ENCODE results near the gene PROSER3. TPM values are rescaled to one million over a fixed set of nuclear protein-coding genes. Genes with fewer than 3 reads are reported as not detected.

The PROSER3 gene
- total and polyA plus RNA-seq, 2 of the 13 experiments (the other 11 are each of a cell fraction or from before 2014, with no cell fraction given), result 5.1 to 5.7 TPM

DNA sequence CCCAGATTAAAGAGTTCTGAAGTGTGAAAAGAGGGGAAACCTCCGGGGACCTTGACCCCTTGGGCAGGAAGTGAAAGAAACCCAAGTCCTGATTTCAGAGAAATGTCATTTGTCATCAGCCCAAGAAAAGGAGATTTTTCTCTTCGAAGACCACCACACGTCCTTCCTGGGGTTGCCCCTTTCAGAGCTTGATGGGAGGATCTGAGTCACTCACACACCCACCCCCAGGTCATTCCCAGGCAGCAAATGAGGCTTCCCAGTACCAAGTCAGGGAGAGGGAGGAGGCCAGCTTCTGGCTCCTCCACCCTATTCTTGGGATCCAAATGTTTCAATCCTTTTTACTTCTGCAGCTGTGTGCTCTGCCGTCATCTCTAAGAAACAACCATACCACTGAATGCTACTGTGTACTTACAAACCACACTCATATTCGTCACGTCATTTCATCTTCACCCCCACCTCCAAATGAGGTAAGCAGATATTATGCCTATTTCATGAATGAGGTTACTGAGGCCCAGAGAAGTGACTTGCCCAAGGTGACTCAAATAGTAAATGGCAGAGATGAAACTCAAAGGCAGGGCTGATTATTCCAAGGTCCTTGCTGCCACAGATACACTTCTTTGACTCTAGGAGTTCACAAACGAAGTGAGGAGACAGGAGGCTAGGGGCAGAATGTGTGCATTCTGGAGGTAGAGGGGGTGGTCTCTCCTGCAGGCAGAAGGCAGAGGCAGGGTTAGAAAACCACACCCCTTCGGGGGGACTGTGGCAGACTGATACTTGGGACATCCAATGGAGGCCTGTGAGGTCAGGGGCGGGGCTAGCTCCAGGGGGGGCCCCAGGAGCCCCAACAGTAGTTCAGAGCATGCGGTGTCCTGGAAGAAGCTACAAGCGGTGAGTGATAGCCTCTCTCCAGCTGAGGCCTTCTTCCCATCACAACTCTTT, 45.1 kb upstream of the PROSER3 start (continued):
- TF ChIP-seq, protein P1, sequence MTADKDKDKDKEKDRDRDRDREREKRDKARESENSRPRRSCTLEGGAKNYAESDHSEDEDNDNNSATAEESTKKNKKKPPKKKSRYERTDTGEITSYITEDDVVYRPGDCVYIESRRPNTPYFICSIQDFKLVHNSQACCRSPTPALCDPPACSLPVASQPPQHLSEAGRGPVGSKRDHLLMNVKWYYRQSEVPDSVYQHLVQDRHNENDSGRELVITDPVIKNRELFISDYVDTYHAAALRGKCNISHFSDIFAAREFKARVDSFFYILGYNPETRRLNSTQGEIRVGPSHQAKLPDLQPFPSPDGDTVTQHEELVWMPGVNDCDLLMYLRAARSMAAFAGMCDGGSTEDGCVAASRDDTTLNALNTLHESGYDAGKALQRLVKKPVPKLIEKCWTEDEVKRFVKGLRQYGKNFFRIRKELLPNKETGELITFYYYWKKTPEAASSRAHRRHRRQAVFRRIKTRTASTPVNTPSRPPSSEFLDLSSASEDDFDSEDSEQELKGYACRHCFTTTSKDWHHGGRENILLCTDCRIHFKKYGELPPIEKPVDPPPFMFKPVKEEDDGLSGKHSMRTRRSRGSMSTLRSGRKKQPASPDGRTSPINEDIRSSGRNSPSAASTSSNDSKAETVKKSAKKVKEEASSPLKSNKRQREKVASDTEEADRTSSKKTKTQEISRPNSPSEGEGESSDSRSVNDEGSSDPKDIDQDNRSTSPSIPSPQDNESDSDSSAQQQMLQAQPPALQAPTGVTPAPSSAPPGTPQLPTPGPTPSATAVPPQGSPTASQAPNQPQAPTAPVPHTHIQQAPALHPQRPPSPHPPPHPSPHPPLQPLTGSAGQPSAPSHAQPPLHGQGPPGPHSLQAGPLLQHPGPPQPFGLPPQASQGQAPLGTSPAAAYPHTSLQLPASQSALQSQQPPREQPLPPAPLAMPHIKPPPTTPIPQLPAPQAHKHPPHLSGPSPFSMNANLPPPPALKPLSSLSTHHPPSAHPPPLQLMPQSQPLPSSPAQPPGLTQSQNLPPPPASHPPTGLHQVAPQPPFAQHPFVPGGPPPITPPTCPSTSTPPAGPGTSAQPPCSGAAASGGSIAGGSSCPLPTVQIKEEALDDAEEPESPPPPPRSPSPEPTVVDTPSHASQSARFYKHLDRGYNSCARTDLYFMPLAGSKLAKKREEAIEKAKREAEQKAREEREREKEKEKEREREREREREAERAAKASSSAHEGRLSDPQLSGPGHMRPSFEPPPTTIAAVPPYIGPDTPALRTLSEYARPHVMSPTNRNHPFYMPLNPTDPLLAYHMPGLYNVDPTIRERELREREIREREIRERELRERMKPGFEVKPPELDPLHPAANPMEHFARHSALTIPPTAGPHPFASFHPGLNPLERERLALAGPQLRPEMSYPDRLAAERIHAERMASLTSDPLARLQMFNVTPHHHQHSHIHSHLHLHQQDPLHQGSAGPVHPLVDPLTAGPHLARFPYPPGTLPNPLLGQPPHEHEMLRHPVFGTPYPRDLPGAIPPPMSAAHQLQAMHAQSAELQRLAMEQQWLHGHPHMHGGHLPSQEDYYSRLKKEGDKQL (CRISPR knock-in tag; IDR thresholded peaks at IDR 0.05; ENCODE audit: low read depth), result no peak
- no peak for TF ChIP-seq ZFP90 (CRISPR knock-in tag; IDR thresholded peaks at IDR 0.05; ENCODE audit: borderline replicate concordance)
- no peak for TF ChIP-seq ZNF121 (CRISPR knock-in tag; IDR thresholded peaks at IDR 0.05)
- no peak for TF ChIP-seq ZNF232 (CRISPR knock-in tag; IDR thresholded peaks at IDR 0.05; ENCODE audit: borderline replicate concordance)

DNA sequence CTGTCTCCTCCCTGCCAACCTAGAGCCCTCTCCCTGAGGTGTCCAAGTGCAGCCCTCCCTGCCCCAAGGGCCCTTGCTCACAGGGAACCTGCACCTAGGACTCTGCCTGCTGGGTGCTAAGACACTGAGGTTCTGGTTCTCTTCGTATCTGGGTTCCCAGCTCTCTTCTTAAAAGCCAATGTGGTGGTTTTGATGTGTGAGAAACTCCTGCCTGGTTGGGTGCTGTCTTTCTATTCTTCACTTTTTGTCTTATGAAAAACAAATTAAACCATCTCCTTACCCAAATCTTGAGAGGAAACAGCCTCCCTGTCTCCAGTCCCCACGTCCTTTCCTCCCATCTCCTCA, 44.5 kb upstream of the PROSER3 start:
- H3K79me2 ChIP-seq (ENCODE audit: insufficient read depth, low read length), result peaks cover 2% of the 10 kb centered on the region
- 68% methylated on average over 2 of the region's 2 CpGs for WGBS (ENCODE audit: low lambda C conversion rate)
- ChIA-PET CTCF (ENCODE audit: low intra/inter-chr PET ratio, low total read pairs) (interaction anchor here (7.0 kb wide), 1 partner anchor 19 kb away, joined by 201 read pairs; no protein-coding TSS in a partner anchor), POLR2A (interaction anchor here (5.0 kb wide), 1 partner anchor 11 kb away, joined by 23 read pairs; no protein-coding TSS in a partner anchor)
- peaks cover 24% of the 10 kb centered on the region for H3K4me1 ChIP-seq (ENCODE audit: insufficient read depth, low read length)
- no peaks in the 10 kb centered on the region; a peak in 1 of 5 replicates for H3K27me3 ChIP-seq (ENCODE audit: control insufficient read depth in 1 of 2, insufficient read depth in 2 of 2, low read length in 2 of 2)
- no peak overlapping the region for H3K9ac ChIP-seq (ENCODE audit: insufficient read depth, low read depth, low read length)
- FAIRE-seq (no peak), DNase-seq (ENCODE audit: low spot score) (no peak), ATAC-seq (no peak)
- H3K27ac ChIP-seq (ENCODE audit: extremely low read length, insufficient read depth, low read length), result no peak overlapping the region
- no peak overlapping the region for H3K4me3 ChIP-seq (replicated peaks in 1 of 3; ENCODE audit: insufficient read depth in 1 of 3, low read depth in 2 of 3, low read length in 3 of 3)
- no peak overlapping the region for H3K4me2 ChIP-seq (ENCODE audit: low read depth, low read length)
- no peaks in the 10 kb centered on the region for H3K36me3 ChIP-seq (replicated peaks in 1 of 2; ENCODE audit: control insufficient read depth in 1 of 2, insufficient read depth in 2 of 2, low read length in 2 of 2)
- intact Hi-C loops (cut with micrococcal nuclease; ENCODE audit: unreplicated experiment) (no loop called here), in situ Hi-C loops (cut with HindIII; ENCODE audit: extremely low pct_ligation_motif_present, low pct_unique_long_range_greater_than_20kb) (no loop called here)
- no peak overlapping the region for H2AFZ ChIP-seq (ENCODE audit: low read length)
- H4K20me1 ChIP-seq (ENCODE audit: insufficient read depth, low read length), result peaks cover 1% of the 10 kb centered on the region; the same call in 1 of the 2 replicates
- BruUV-seq (replicated peaks), result no TSS peak
- H3K9me3 ChIP-seq (ENCODE audit: low read length), result no peaks in the 10 kb centered on the region
- TF ChIP-seq NONO (IDR thresholded peaks at IDR 0.05), result no peak
- no peak for TF ChIP-seq NONO (CRISPR knock-in tag; conservative IDR thresholded peaks at IDR 0.05)
- TF ChIP-seq ZC3H13 (CRISPR knock-in tag; IDR thresholded peaks at IDR 0.05), result no peak
- TF ChIP-seq, protein P2, sequence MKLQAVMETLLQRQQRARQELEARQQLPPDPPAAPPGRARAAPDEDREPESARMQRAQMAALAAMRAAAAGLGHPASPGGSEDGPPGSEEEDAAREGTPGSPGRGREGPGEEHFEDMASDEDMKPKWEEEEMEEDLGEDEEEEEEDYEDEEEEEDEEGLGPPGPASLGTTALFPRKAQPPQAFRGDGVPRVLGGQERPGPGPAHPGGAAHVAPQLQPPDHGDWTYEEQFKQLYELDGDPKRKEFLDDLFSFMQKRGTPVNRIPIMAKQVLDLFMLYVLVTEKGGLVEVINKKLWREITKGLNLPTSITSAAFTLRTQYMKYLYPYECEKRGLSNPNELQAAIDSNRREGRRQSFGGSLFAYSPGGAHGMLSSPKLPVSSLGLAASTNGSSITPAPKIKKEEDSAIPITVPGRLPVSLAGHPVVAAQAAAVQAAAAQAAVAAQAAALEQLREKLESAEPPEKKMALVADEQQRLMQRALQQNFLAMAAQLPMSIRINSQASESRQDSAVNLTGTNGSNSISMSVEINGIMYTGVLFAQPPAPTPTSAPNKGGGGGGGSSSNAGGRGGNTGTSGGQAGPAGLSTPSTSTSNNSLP (IDR thresholded peaks at IDR 0.05; ENCODE audit: low read depth, low read length), result no peak
- TF ChIP-seq, protein P3, sequence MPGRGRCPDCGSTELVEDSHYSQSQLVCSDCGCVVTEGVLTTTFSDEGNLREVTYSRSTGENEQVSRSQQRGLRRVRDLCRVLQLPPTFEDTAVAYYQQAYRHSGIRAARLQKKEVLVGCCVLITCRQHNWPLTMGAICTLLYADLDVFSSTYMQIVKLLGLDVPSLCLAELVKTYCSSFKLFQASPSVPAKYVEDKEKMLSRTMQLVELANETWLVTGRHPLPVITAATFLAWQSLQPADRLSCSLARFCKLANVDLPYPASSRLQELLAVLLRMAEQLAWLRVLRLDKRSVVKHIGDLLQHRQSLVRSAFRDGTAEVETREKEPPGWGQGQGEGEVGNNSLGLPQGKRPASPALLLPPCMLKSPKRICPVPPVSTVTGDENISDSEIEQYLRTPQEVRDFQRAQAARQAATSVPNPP (CRISPR knock-in tag; IDR thresholded peaks at IDR 0.05), result no peak
- no peak for TF ChIP-seq SRSF4 (IDR thresholded peaks at IDR 0.05; ENCODE audit: low read depth, low read length, poor library complexity, severe bottlenecking)
- TF ChIP-seq ZNF776 (CRISPR knock-in tag; IDR thresholded peaks at IDR 0.05), result no peak
- no peak for TF ChIP-seq ZNF10 (CRISPR knock-in tag; IDR thresholded peaks at IDR 0.05; ENCODE audit: borderline replicate concordance, low read depth)
- no peak for TF ChIP-seq ZNF740 (CRISPR knock-in tag; IDR thresholded peaks at IDR 0.05)

All from HepG2 (cell line).